Nephron progenitor cell (in vitro differentiated cells): ENCODE results near the gene STRA6.
A peak's percentile ranks its signal among the peaks of the same experiment; 100 is the strongest.

Experiments used
- DNase-seq: peaks from one replicate; pipeline ENCODE4 v3.0.0; 2021
- H3K27ac Mint-ChIP-seq: 2 replicates; pipeline ENCODE4 v1.8.0; 2021; ENCODE audit warnings: mild to moderate bottlenecking, moderate library complexity, mixed read lengths
- H3K27me3 Mint-ChIP-seq: 2 replicates; pipeline ENCODE4 v1.8.0; 2021; ENCODE audit warnings: mild to moderate bottlenecking, low read depth, mixed read lengths; ENCODE audit not compliant: poor library complexity
- H3K36me3 Mint-ChIP-seq: 2 replicates; pipeline ENCODE4 v1.8.0; 2021; ENCODE audit warnings: low read depth, mixed read lengths
- H3K4me1 Mint-ChIP-seq: 2 replicates; pipeline ENCODE4 v1.8.0; 2021; ENCODE audit warnings: mixed read lengths
- H3K4me3 Mint-ChIP-seq: 2 replicates; pipeline ENCODE4 v1.8.0; 2021; ENCODE audit warnings: mild to moderate bottlenecking, moderate library complexity, mixed read lengths
- H3K9me3 Mint-ChIP-seq: 2 replicates; pipeline ENCODE4 v1.8.0; 2021; ENCODE audit warnings: mild to moderate bottlenecking, moderate library complexity, mixed read lengths
- CTCF ChIP-seq: fragments of 200-600 bp; sonication (generic); IDR thresholded peaks from 2 replicates; pipeline ENCODE4 v1.5.0; 2021; ENCODE audit warnings: antibody characterized with exemption

Gene STRA6

GRCh38 chr15:74158855-74159650 lies 43.5 kb downstream of the STRA6 start:
- Mint-ChIP-seq H3K4me1 (peaks cover 32% of the 10 kb centered on the region), H3K36me3 (no peaks in the 10 kb centered on the region), H3K27me3 (peaks cover 10% of the 10 kb centered on the region), H3K9me3 (peaks cover 2% of the 10 kb centered on the region), H3K4me3 (no peak overlapping the region), H3K27ac (no peak overlapping the region)
- DNase-seq: no peak
- no peak for TF ChIP-seq CTCF

GRCh38 chr15:74157868-74158827 lies 44.4 kb downstream of the STRA6 start:
- Mint-ChIP-seq H3K36me3 (no peaks in the 10 kb centered on the region), H3K27ac (no peak overlapping the region), H3K4me3 (peak overlapping the region; percentile 3), H3K9me3 (no peaks in the 10 kb centered on the region), H3K27me3 (peaks cover 10% of the 10 kb centered on the region), H3K4me1 (peaks cover 37% of the 10 kb centered on the region)
- TF ChIP-seq CTCF: no peak
- DNase-seq: no peak

- peaks cover 38% of the 10 kb centered on the region for H3K4me1 Mint-ChIP-seq
- peaks cover 7% of the 10 kb centered on the region for H3K27me3 Mint-ChIP-seq
- TF ChIP-seq CTCF: no peak
- no peak overlapping the region for H3K4me3 Mint-ChIP-seq
- H3K36me3 Mint-ChIP-seq: no peaks in the 10 kb centered on the region
- no peak for DNase-seq
- H3K9me3 Mint-ChIP-seq: no peaks in the 10 kb centered on the region
- H3K27ac Mint-ChIP-seq: peak overlapping the region; percentile 78
Measured at GRCh38 chr15:74156678-74157411, 45.7 kb downstream of the STRA6 start.

- Mint-ChIP-seq H3K9me3 (no peaks in the 10 kb centered on the region), H3K27ac (no peak overlapping the region), H3K27me3 (peaks cover 9% of the 10 kb centered on the region), H3K4me1 (peaks cover 38% of the 10 kb centered on the region), H3K4me3 (no peak overlapping the region), H3K36me3 (no peaks in the 10 kb centered on the region)
- no peak for DNase-seq
- no peak for TF ChIP-seq CTCF
Measured at GRCh38 chr15:74155766-74156417, 46.7 kb downstream of the STRA6 start.

DNA sequence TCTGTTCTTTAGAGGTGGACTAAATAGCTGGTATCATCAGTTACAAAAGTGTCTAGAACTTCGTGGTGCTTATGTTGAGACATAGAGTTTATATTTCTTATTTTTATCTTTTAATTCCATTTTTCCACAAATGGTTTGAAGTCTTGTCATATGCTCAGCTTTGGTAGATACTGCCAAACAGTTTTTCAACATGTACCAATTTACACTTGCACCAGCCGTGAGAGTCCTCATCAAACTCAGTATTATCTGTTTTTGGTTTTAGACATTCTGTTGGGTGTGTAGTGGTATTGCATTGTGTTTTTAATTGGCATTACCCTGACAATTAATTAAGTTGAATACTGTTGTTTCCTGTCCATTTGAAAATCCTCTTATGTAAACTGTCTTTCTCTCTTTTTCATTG lies 55.5 kb downstream of the STRA6 start:
- Mint-ChIP-seq H3K4me3 (no peak overlapping the region), H3K4me1 (no peaks in the 10 kb centered on the region), H3K36me3 (peaks cover 6% of the 10 kb centered on the region), H3K27me3 (peaks cover 10% of the 10 kb centered on the region), H3K27ac (no peak overlapping the region), H3K9me3 (peaks cover 38% of the 10 kb centered on the region)
- no peak for DNase-seq
- TF ChIP-seq CTCF: no peak
